HepG2 (cell line): ENCODE results near the gene EPDR1. TPM values are rescaled to one million over a fixed set of nuclear protein-coding genes. Genes with fewer than 3 reads are reported as not detected.
A peak's percentile ranks its signal among the peaks of the same experiment; 100 is the strongest.

Source experiments
- AHDC1 ChIP-seq: sonication (generic); formaldehyde crosslinking; IDR thresholded peaks from 2 replicates; pipeline ENCODE4 v1.5.1; 2020; ENCODE audit warnings: mild to moderate bottlenecking, missing genetic modification reagents, borderline replicate concordance
- ATF6 ChIP-seq: sonication (generic); formaldehyde crosslinking; conservative IDR thresholded peaks from 2 replicates; pipeline ENCODE4 v1.4.0; 2020; ENCODE audit warnings: missing genetic modification reagents
- ATRX ChIP-seq: sonication (generic); formaldehyde crosslinking; IDR thresholded peaks from 2 replicates; pipeline ENCODE4 v1.4.0; 2020; ENCODE audit warnings: missing genetic modification reagents, borderline replicate concordance
- DMAP1 ChIP-seq: IDR thresholded peaks from 2 replicates; pipeline ENCODE4 v1.6.1; 2016
- MTERF4 ChIP-seq: sonication (generic); formaldehyde crosslinking; IDR thresholded peaks from 2 replicates; pipeline ENCODE4 v1.8.0; 2023; ENCODE audit warnings: mild to moderate bottlenecking, missing genetic modification reagents
- NFE2L1 ChIP-seq: sonication (generic); formaldehyde crosslinking; IDR thresholded peaks from 2 replicates; pipeline ENCODE4 v1.4.0; 2020; ENCODE audit warnings: missing genetic modification reagents, mild to moderate bottlenecking, borderline replicate concordance
- SMARCC2 ChIP-seq: fragments of 450-650 bp; IDR thresholded peaks from 2 replicates; pipeline ENCODE4 v1.6.1; 2017; ENCODE audit warnings: antibody characterized with exemption, mild to moderate bottlenecking
- SOX5 ChIP-seq: IDR thresholded peaks from 2 replicates; pipeline ENCODE4 v1.6.1; 2016; ENCODE audit warnings: borderline replicate concordance
- SRSF4 ChIP-seq: fragments of 200-400 bp; formaldehyde crosslinking; IDR thresholded peaks from one replicate; pipeline ENCODE4 v1.6.1; 2018; ENCODE audit warnings: mild to moderate bottlenecking, low read depth, low read length, moderate library complexity; ENCODE audit not compliant: poor library complexity, severe bottlenecking
- ZNF280D ChIP-seq: sonication (generic); formaldehyde crosslinking; IDR thresholded peaks from 2 replicates; pipeline ENCODE4 v1.5.1; 2020; ENCODE audit warnings: mild to moderate bottlenecking, missing genetic modification reagents
- ZNF414 ChIP-seq: sonication (generic); formaldehyde crosslinking; IDR thresholded peaks from 2 replicates; pipeline ENCODE4 v1.5.0; 2020; ENCODE audit warnings: missing genetic modification reagents
- ZNF557 ChIP-seq: sonication (generic); formaldehyde crosslinking; IDR thresholded peaks from 2 replicates; pipeline ENCODE4 v1.4.0; 2020; ENCODE audit warnings: missing genetic modification reagents
- ZNF562 ChIP-seq: sonication (generic); formaldehyde crosslinking; IDR thresholded peaks from 2 replicates; pipeline ENCODE4 v1.8.0; 2022; ENCODE audit warnings: missing genetic modification reagents, borderline replicate concordance
- ZNF749 ChIP-seq: sonication (generic); formaldehyde crosslinking; IDR thresholded peaks from 2 replicates; pipeline ENCODE4 v1.8.0; 2022; ENCODE audit warnings: mild to moderate bottlenecking, missing genetic modification reagents, moderate library complexity, borderline replicate concordance
- ZNF878 ChIP-seq: sonication (generic); formaldehyde crosslinking; IDR thresholded peaks from 2 replicates; pipeline ENCODE4 v1.8.1; 2023; ENCODE audit warnings: mild to moderate bottlenecking, missing genetic modification reagents, moderate library complexity
- polyA plus RNA-seq, 8 experiments: library from polyadenylated mRNA; depleted of rRNA in 3 of 8; stranded (reverse) in 7 of 8; unstranded in 1 of 8; fragments of >200 nt; fragmentation: Illumina TruSeq in 4 of 8; extraction: Trizol in 4 of 8; gene quantifications; 2 replicates each; pipeline versions ENCODE4 v1.2.1 to v1.2.3, GENCODE V29; 2011 to 2016; ENCODE audit warnings: low read depth in 4 of 8, missing spikeins in 1 of 8, mixed read lengths in 1 of 8; ENCODE audit not compliant: insufficient read depth in 1 of 8
- total RNA-seq, 5 experiments: library from RNA; depleted of rRNA; stranded (reverse); fragments of >200 nt; fragmentation: Illumina TruSeq; extraction: Trizol; gene quantifications; 2 replicates each; pipeline ENCODE4 v1.2.3, GENCODE V29; 2016; ENCODE audit warnings: low read depth in 1 of 5

EPDR1 gene
- total and polyA plus RNA-seq, 2 of the 13 experiments (the other 11 are each of a cell fraction or from before 2014, with no cell fraction given): 38.3 to 50.2 TPM

- TF ChIP-seq ZNF557 (CRISPR knock-in tag) (no peak), ZNF749 (CRISPR knock-in tag) (no peak; the same call in 1 of the 2 replicates), NFE2L1 (no peak), ZNF414 (CRISPR knock-in tag) (peak; percentile 74; the same call in 1 of the 2 replicates), DMAP1 (CRISPR knock-in tag) (no peak; the same call in 1 of the 2 replicates), ZNF562 (CRISPR knock-in tag) (no peak), SMARCC2 (no peak), AHDC1 (no peak), ATRX (no peak), ZNF280D (CRISPR knock-in tag) (no peak), SOX5 (CRISPR knock-in tag) (no peak), ATF6 (CRISPR knock-in tag) (no peak), MTERF4 (no peak), ZNF878 (CRISPR knock-in tag) (no peak; the same call in 1 of the 2 replicates), SRSF4 (no peak)
These were observed 687 bp downstream of the EPDR1 start (continued) for GRCh38 chr7:37920849-37921805.
